Measurements from ENCODE around the gene AAR2.

DNA sequence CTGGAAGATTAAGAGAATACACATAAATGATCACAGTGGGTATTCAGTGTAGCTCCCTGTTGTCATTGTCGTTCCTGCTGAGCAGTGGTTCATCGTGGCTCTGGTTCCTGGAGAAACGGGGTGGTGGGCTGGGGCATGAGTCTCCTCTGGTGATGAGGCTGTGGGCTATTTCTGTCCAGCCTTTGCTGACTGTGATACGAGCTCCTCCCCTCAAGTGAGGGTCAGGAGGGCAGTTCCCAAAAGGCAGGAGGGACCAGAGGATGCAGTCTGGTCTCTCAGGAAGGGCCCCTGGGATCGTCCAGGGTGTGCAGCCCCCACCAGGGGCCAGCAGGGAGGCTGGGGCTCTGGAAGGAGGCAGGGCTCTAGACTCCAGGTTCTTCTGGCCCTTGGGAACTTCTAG is 38.7 kb downstream of the AAR2 start:
- TF ChIP-seq EZH2phosphoT487 (IDR thresholded peaks at IDR 0.05; ENCODE audit: borderline replicate concordance, low read length): no peak
- TF ChIP-seq CTCF (IDR thresholded peaks at IDR 0.05; ENCODE audit: low read depth, low read length, poor library complexity, severe bottlenecking): no peak

Measured in DOHH2 (cell line).